ENCODE measurements around the gene RBM44.

RBM44 gene

GRCh38 chr2:237863689-237864443 lies 65.3 kb downstream of the RBM44 start:
- H3K4me2 ChIP-seq (ENCODE audit: insufficient read depth, low read length, poor library complexity, severe bottlenecking): no peak overlapping the region
- no peak overlapping the region for H2BK12ac ChIP-seq (ENCODE audit: low read length)
- H4K8ac ChIP-seq (ENCODE audit: low read depth, low read length): no peak overlapping the region
- no peak overlapping the region for H3K4ac ChIP-seq (ENCODE audit: low read length)
- no peaks in the 10 kb centered on the region for H3K9me3 ChIP-seq (replicated peaks in 1 of 2; ENCODE audit: control insufficient read depth in 2 of 2, insufficient read depth in 1 of 2, low read depth in 1 of 2, low read length in 2 of 2)
- peaks cover 12 to 23% of the 10 kb centered on the region in 2 donors for H3K4me1 ChIP-seq (ENCODE audit: control insufficient read depth in 2 of 2, insufficient read depth in 1 of 2, low read depth in 1 of 2, low read length in 2 of 2)
- no peak overlapping the region for H3K23ac ChIP-seq (ENCODE audit: low read depth, low read length, poor library complexity)
- no peak overlapping the region for H2BK15ac ChIP-seq (ENCODE audit: low read length)
- H3K14ac ChIP-seq (ENCODE audit: low read length): no peak overlapping the region
- H2AK5ac ChIP-seq (ENCODE audit: low read depth, low read length): no peak overlapping the region
- H2AFZ ChIP-seq (ENCODE audit: low read length): peak overlapping the region; percentile 60
- H3K36me3 ChIP-seq (replicated peaks in 1 of 2; ENCODE audit: control insufficient read depth in 2 of 2, insufficient read depth in 2 of 2, low read length in 2 of 2): no peaks in the 10 kb centered on the region
- H2BK120ac ChIP-seq (ENCODE audit: low read depth, low read length): no peak overlapping the region
- peak overlapping the region; percentile 7 for H2BK5ac ChIP-seq (ENCODE audit: low read length)
- H4K91ac ChIP-seq (ENCODE audit: low read depth, low read length, poor library complexity): no peak overlapping the region
- H3K27ac ChIP-seq (replicated peaks; ENCODE audit: low read length): no peak overlapping the region
- no peak overlapping the region for H3K4me3 ChIP-seq (ENCODE audit: low read length in 2 of 2)
- DNase-seq (ENCODE audit: low spot score): no peak
- no peak overlapping the region for H3K9ac ChIP-seq (ENCODE audit: low read depth, low read length, poor library complexity)
- peak overlapping the region; percentile 12 for H3K18ac ChIP-seq (ENCODE audit: low read length)
- peaks cover 4 to 25% (median 11%) of the 10 kb centered on the region in 3 experiments for H3K27me3 ChIP-seq (ENCODE audit: control insufficient read depth in 3 of 3, insufficient read depth in 3 of 3, low read depth in 1 of 3, low read length in 3 of 3)
- WGBS, 2 donors (ENCODE audit: extremely low coverage in 2 of 2, insufficient read length in 2 of 2, insufficient replicate concordance in 1 of 2): no CpG with 5 or more reads among the region's 22 CpGs
- H3K79me1 ChIP-seq (ENCODE audit: low read depth, low read length): no peaks in the 10 kb centered on the region

DNA sequence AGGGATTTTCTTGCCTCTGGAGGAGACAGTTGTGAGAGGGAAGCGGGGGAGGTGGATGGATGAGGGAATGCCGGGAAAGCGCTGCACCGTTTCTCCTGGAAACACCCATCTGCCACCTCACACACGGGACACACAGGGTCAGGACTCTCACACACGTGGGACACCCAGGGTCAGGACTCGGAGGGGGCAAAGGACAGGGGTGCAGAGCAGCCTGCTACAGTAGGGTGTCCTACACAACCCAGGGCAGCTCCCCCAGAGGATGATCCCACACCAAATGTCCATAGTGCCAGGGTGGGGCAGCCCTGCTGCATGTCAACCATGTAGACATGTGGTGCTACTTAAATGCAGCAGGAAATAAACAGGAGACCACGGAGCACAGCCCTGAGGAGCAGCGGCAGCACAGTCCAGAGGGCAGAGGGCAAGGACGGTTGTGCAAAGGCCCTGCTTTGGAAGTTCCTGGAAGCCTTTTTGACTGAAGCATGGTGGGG lies 65.9 kb downstream of the RBM44 start:
- H2BK15ac ChIP-seq (ENCODE audit: low read length): no peak overlapping the region
- H3K79me1 ChIP-seq (ENCODE audit: low read depth, low read length): no peaks in the 10 kb centered on the region
- H3K27me3 ChIP-seq (ENCODE audit: control insufficient read depth in 3 of 3, insufficient read depth in 3 of 3, low read depth in 1 of 3, low read length in 3 of 3): peaks cover 4 to 19% (median 5%) of the 10 kb centered on the region in 3 experiments
- H3K14ac ChIP-seq (ENCODE audit: low read length): no peak overlapping the region
- H3K23ac ChIP-seq (ENCODE audit: low read depth, low read length, poor library complexity): peak overlapping the region; percentile 28
- H3K4ac ChIP-seq (ENCODE audit: low read length): no peak overlapping the region
- H3K18ac ChIP-seq (ENCODE audit: low read length): no peak overlapping the region
- no peak overlapping the region for H3K4me3 ChIP-seq (ENCODE audit: low read length in 2 of 2)
- no peak overlapping the region for H3K9ac ChIP-seq (ENCODE audit: low read depth, low read length, poor library complexity)
- H3K4me1 ChIP-seq (ENCODE audit: control insufficient read depth in 2 of 2, insufficient read depth in 1 of 2, low read depth in 1 of 2, low read length in 2 of 2): peaks cover 9 to 22% of the 10 kb centered on the region in 2 donors
- peak overlapping the region; percentile 75 for H2BK12ac ChIP-seq (ENCODE audit: low read length)
- H3K9me3 ChIP-seq (replicated peaks in 1 of 2; ENCODE audit: control insufficient read depth in 2 of 2, insufficient read depth in 1 of 2, low read depth in 1 of 2, low read length in 2 of 2): no peaks in the 10 kb centered on the region
- peak overlapping the region; percentile 60 for H2AFZ ChIP-seq (ENCODE audit: low read length)
- no peaks in the 10 kb centered on the region for H3K36me3 ChIP-seq (replicated peaks in 1 of 2; ENCODE audit: control insufficient read depth in 2 of 2, insufficient read depth in 2 of 2, low read length in 2 of 2)
- H4K91ac ChIP-seq (ENCODE audit: low read depth, low read length, poor library complexity): no peak overlapping the region
- no peak overlapping the region for H2BK5ac ChIP-seq (ENCODE audit: low read length)
- H3K27ac ChIP-seq (replicated peaks; ENCODE audit: low read length): no peak overlapping the region
- no peak overlapping the region for H2BK120ac ChIP-seq (ENCODE audit: low read depth, low read length)
- no CpG with 5 or more reads among the region's 10 CpGs for WGBS, 2 donors (ENCODE audit: extremely low coverage in 2 of 2, insufficient read length in 2 of 2, insufficient replicate concordance in 1 of 2)
- peak overlapping the region; percentile 53 for H2AK5ac ChIP-seq (ENCODE audit: low read depth, low read length)
- DNase-seq (ENCODE audit: low spot score): no peak
- no peak overlapping the region for H4K8ac ChIP-seq (ENCODE audit: low read depth, low read length)
- H3K4me2 ChIP-seq (ENCODE audit: insufficient read depth, low read length, poor library complexity, severe bottlenecking): no peak overlapping the region

- H3K23ac ChIP-seq (ENCODE audit: low read depth, low read length, poor library complexity): no peak overlapping the region
- H3K18ac ChIP-seq (ENCODE audit: low read length): no peak overlapping the region
- peaks cover under 1 to 13% (median 4%) of the 10 kb centered on the region in 3 experiments for H3K27me3 ChIP-seq (ENCODE audit: control insufficient read depth in 3 of 3, insufficient read depth in 3 of 3, low read depth in 1 of 3, low read length in 3 of 3)
- no peaks in the 10 kb centered on the region for H3K9me3 ChIP-seq (replicated peaks in 1 of 2; ENCODE audit: control insufficient read depth in 2 of 2, insufficient read depth in 1 of 2, low read depth in 1 of 2, low read length in 2 of 2)
- no peak overlapping the region for H4K91ac ChIP-seq (ENCODE audit: low read depth, low read length, poor library complexity)
- no peak for DNase-seq (ENCODE audit: low spot score)
- no peak overlapping the region for H3K4me2 ChIP-seq (ENCODE audit: insufficient read depth, low read length, poor library complexity, severe bottlenecking)
- no peak overlapping the region for H2AFZ ChIP-seq (ENCODE audit: low read length)
- H2BK120ac ChIP-seq (ENCODE audit: low read depth, low read length): peak overlapping the region; percentile 2
- H3K36me3 ChIP-seq (replicated peaks in 1 of 2; ENCODE audit: control insufficient read depth in 2 of 2, insufficient read depth in 2 of 2, low read length in 2 of 2): no peaks in the 10 kb centered on the region
- H3K9ac ChIP-seq (ENCODE audit: low read depth, low read length, poor library complexity): no peak overlapping the region
- peak overlapping the region; percentile 65 for H2AK5ac ChIP-seq (ENCODE audit: low read depth, low read length)
- no peak overlapping the region for H2BK15ac ChIP-seq (ENCODE audit: low read length)
- H2BK5ac ChIP-seq (ENCODE audit: low read length): no peak overlapping the region
- no peak overlapping the region for H3K4me3 ChIP-seq (ENCODE audit: low read length in 2 of 2)
- H3K79me1 ChIP-seq (ENCODE audit: low read depth, low read length): no peaks in the 10 kb centered on the region
- H2BK12ac ChIP-seq (ENCODE audit: low read length): no peak overlapping the region
- no peak overlapping the region for H3K14ac ChIP-seq (ENCODE audit: low read length)
- no peak overlapping the region for H4K8ac ChIP-seq (ENCODE audit: low read depth, low read length)
- WGBS, 2 donors (ENCODE audit: extremely low coverage in 2 of 2, insufficient read length in 2 of 2, insufficient replicate concordance in 1 of 2): no CpG with 5 or more reads among the region's 9 CpGs
- peaks cover 9 to 21% of the 10 kb centered on the region in 2 donors for H3K4me1 ChIP-seq (ENCODE audit: control insufficient read depth in 2 of 2, insufficient read depth in 1 of 2, low read depth in 1 of 2, low read length in 2 of 2)
- no peak overlapping the region for H3K27ac ChIP-seq (replicated peaks; ENCODE audit: low read length)
- no peak overlapping the region for H3K4ac ChIP-seq (ENCODE audit: low read length)
Observed at GRCh38 chr2:237864940-237865622, 66.5 kb downstream of the RBM44 start.

DNA sequence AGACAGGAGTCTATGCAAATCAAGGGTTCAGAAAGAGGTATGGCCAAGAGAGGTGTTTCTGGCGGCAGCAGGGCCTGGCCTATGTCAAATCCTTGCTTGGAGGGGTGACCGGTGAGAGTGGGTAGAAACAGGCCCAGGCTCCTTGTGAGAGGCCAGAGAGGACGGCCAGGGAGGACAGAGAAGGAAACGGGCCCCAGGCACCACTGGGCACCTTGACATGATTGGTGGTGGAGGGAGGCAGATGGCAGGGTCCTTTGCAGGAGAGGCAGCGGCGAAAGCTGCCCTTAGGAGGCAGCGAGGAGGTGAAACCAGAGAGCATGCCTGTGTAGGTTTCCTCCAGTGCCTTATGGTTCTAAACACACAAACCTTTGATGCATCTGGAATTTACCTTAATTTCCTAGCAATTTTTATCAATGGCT lies 67.1 kb downstream of the RBM44 start:
- Histone ChIP-seq H3K4me2 (ENCODE audit: insufficient read depth, low read length, poor library complexity, severe bottlenecking) (no peak overlapping the region), H3K27me3 (ENCODE audit: control insufficient read depth in 3 of 3, insufficient read depth in 3 of 3, low read depth in 1 of 3, low read length in 3 of 3) (peaks cover 0 to 8% (median 1%) of the 10 kb centered on the region in 3 experiments), H4K8ac (ENCODE audit: low read depth, low read length) (no peak overlapping the region), H4K91ac (ENCODE audit: low read depth, low read length, poor library complexity) (no peak overlapping the region), H3K4ac (ENCODE audit: low read length) (no peak overlapping the region), H3K27ac (replicated peaks; ENCODE audit: low read length) (no peak overlapping the region), H3K18ac (ENCODE audit: low read length) (peak overlapping the region; percentile 60), H2AFZ (ENCODE audit: low read length) (peak overlapping the region; percentile 73), H3K4me1 (ENCODE audit: control insufficient read depth in 2 of 2, insufficient read depth in 1 of 2, low read depth in 1 of 2, low read length in 2 of 2) (peaks cover 9 to 20% of the 10 kb centered on the region in 2 donors), H3K4me3 (ENCODE audit: low read length in 2 of 2) (no peak overlapping the region), H3K9ac (ENCODE audit: low read depth, low read length, poor library complexity) (no peak overlapping the region), H2BK12ac (ENCODE audit: low read length) (no peak overlapping the region), H3K9me3 (replicated peaks in 1 of 2; ENCODE audit: control insufficient read depth in 2 of 2, insufficient read depth in 1 of 2, low read depth in 1 of 2, low read length in 2 of 2) (no peaks in the 10 kb centered on the region), H2AK5ac (ENCODE audit: low read depth, low read length) (peak overlapping the region; percentile 65), H3K23ac (ENCODE audit: low read depth, low read length, poor library complexity) (no peak overlapping the region), H2BK15ac (ENCODE audit: low read length) (no peak overlapping the region), H3K79me1 (ENCODE audit: low read depth, low read length) (no peaks in the 10 kb centered on the region), H2BK5ac (ENCODE audit: low read length) (no peak overlapping the region), H2BK120ac (ENCODE audit: low read depth, low read length) (peak overlapping the region; percentile 2), H3K36me3 (replicated peaks in 1 of 2; ENCODE audit: control insufficient read depth in 2 of 2, insufficient read depth in 2 of 2, low read length in 2 of 2) (no peaks in the 10 kb centered on the region), H3K14ac (ENCODE audit: low read length) (no peak overlapping the region)
- WGBS, 2 donors (ENCODE audit: extremely low coverage in 2 of 2, insufficient read length in 2 of 2, insufficient replicate concordance in 1 of 2): no CpG with 5 or more reads among the region's 7 CpGs
- DNase-seq (ENCODE audit: low spot score): no peak
